HFFc6 (cell line): ENCODE results near the gene PIGN. TPM values are rescaled to one million over a fixed set of nuclear protein-coding genes. Genes with fewer than 3 reads are reported as not detected.

ENCODE experiments used
- DNase-seq: peaks from one replicate; pipeline ENCODE4 v3.0.0-alpha.2; 2018
- H3K27ac Mint-ChIP-seq: 2 replicates; pipeline ENCODE4 v1.8.0; 2020; ENCODE audit warnings: mild to moderate bottlenecking, mixed read lengths
- H3K27me3 Mint-ChIP-seq: 2 replicates; pipeline ENCODE4 v1.8.0; 2021; ENCODE audit warnings: mild to moderate bottlenecking, moderate library complexity, mixed read lengths; ENCODE audit not compliant: insufficient read depth
- H3K36me3 Mint-ChIP-seq: 2 replicates; pipeline ENCODE4 v1.8.0; 2021; ENCODE audit warnings: low read depth, mixed read lengths
- H3K4me1 Mint-ChIP-seq: 2 replicates; pipeline ENCODE4 v1.8.0; 2020; ENCODE audit warnings: low read depth, mixed read lengths
- H3K4me3 Mint-ChIP-seq: 2 replicates; pipeline ENCODE4 v1.8.0; 2020; ENCODE audit warnings: mild to moderate bottlenecking, moderate library complexity, mixed read lengths
- H3K9me3 Mint-ChIP-seq: 2 replicates; pipeline ENCODE4 v1.8.0; 2020; ENCODE audit warnings: mild to moderate bottlenecking, mixed read lengths
- CTCF ChIP-seq: fragments of 200-600 bp; sonication (generic); IDR thresholded peaks from 2 replicates; pipeline ENCODE4 v1.5.0; 2021; ENCODE audit warnings: antibody characterized with exemption, mild to moderate bottlenecking
- total RNA-seq, 6 experiments: library from RNA; stranded (reverse); fragmentation: NEBNext Ultra II Directional; extraction: Animal tissue kit (Norgen Biotek cat#: 25700); gene quantifications; 2 replicates in 1 of 6; 3 replicates in 5 of 6; pipeline ENCODE4 v1.2.3, GENCODE V29; 2021

PIGN gene
- total RNA-seq, 6 experiments from 2014 or later, result 21.0 to 25.9 (median 24.7) TPM

- Mint-ChIP-seq H3K9me3 (no peaks in the 10 kb centered on the region), H3K27me3 (no peaks in the 10 kb centered on the region; the same call in 1 of the 2 replicates), H3K4me3 (no peak overlapping the region), H3K27ac (no peak overlapping the region), H3K4me1 (peaks cover 12% of the 10 kb centered on the region; the same call in 1 of the 2 replicates), H3K36me3 (peaks cover 6% of the 10 kb centered on the region)
- no peak for DNase-seq
- no peak for TF ChIP-seq CTCF
These were observed 114.5 kb downstream of the PIGN start for GRCh38 chr18:62072370-62072769.

- peaks cover 2% of the 10 kb centered on the region; the same call in 1 of the 2 replicates for H3K27me3 Mint-ChIP-seq
- TF ChIP-seq CTCF, result no peak
- peak; percentile 33 for DNase-seq
- H3K27ac Mint-ChIP-seq, result no peak overlapping the region
- peaks cover 8% of the 10 kb centered on the region; the same call in 1 of the 2 replicates for H3K4me1 Mint-ChIP-seq
- H3K36me3 Mint-ChIP-seq, result peaks cover 6% of the 10 kb centered on the region
- H3K9me3 Mint-ChIP-seq, result no peaks in the 10 kb centered on the region; the same call in 1 of the 2 replicates
- no peak overlapping the region for H3K4me3 Mint-ChIP-seq
These were observed 115.8 kb downstream of the PIGN start for GRCh38 chr18:62071071-62071470.

GRCh38 chr18:62070302-62070701 is 116.6 kb downstream of the PIGN start:
- no peak for DNase-seq
- no peak overlapping the region for H3K4me3 Mint-ChIP-seq
- peaks cover 7% of the 10 kb centered on the region; the same call in 1 of the 2 replicates for H3K4me1 Mint-ChIP-seq
- peaks cover 2% of the 10 kb centered on the region; the same call in 1 of the 2 replicates for H3K27me3 Mint-ChIP-seq
- H3K36me3 Mint-ChIP-seq, result peaks cover 7% of the 10 kb centered on the region
- no peak overlapping the region for H3K27ac Mint-ChIP-seq
- no peak for TF ChIP-seq CTCF
- H3K9me3 Mint-ChIP-seq, result no peaks in the 10 kb centered on the region; the same call in 1 of the 2 replicates

- no peaks in the 10 kb centered on the region; the same call in 1 of the 2 replicates for H3K9me3 Mint-ChIP-seq
- TF ChIP-seq CTCF, result no peak
- no peak overlapping the region for H3K27ac Mint-ChIP-seq
- peaks cover 11% of the 10 kb centered on the region for H3K36me3 Mint-ChIP-seq
- peaks cover 7% of the 10 kb centered on the region; the same call in 1 of the 2 replicates for H3K4me1 Mint-ChIP-seq
- peaks cover 2% of the 10 kb centered on the region; the same call in 1 of the 2 replicates for H3K27me3 Mint-ChIP-seq
- H3K4me3 Mint-ChIP-seq, result no peak overlapping the region
- DNase-seq, result no peak
These were observed 117.3 kb downstream of the PIGN start for GRCh38 chr18:62069556-62069955.

- H3K4me3 Mint-ChIP-seq, result no peak overlapping the region
- peaks cover 2% of the 10 kb centered on the region; the same call in 1 of the 2 replicates for H3K27me3 Mint-ChIP-seq
- H3K36me3 Mint-ChIP-seq, result peaks cover 11% of the 10 kb centered on the region
- H3K27ac Mint-ChIP-seq, result no peak overlapping the region
- H3K4me1 Mint-ChIP-seq, result peaks cover 14% of the 10 kb centered on the region
- no peak for DNase-seq
- no peak for TF ChIP-seq CTCF
- H3K9me3 Mint-ChIP-seq, result no peaks in the 10 kb centered on the region; the same call in 1 of the 2 replicates
These were observed 120.6 kb downstream of the PIGN start for GRCh38 chr18:62066102-62066818.
